Left ventricle myocardium inferior (tissue), 1 donor: ENCODE measurements around the gene KRT82. TPM values are rescaled to one million over a fixed set of nuclear protein-coding genes. Genes with fewer than 3 reads are reported as not detected.

ENCODE experiments used
- DNase-seq: peaks from one replicate; pipeline ENCODE4 v3.0.0-alpha.2; 2020
- H3K27ac ChIP-seq: fragments of 200-600 bp; replicated peaks from 2 replicates; pipeline ENCODE4 v1.8.0; 2021
- H3K27me3 ChIP-seq: fragments of 200-600 bp; 2 replicates; pipeline ENCODE4 v1.8.0; 2021; ENCODE audit warnings: low read depth
- H3K36me3 ChIP-seq: fragments of 200-600 bp; 2 replicates; pipeline ENCODE4 v1.8.0; 2021
- H3K4me1 ChIP-seq: fragments of 200-600 bp; 2 replicates; pipeline ENCODE4 v1.8.0; 2021
- H3K4me3 ChIP-seq: fragments of 200-600 bp; 2 replicates; pipeline ENCODE4 v1.8.0; 2021; ENCODE audit warnings: mild to moderate bottlenecking, moderate library complexity
- H3K9me3 ChIP-seq: fragments of 200-600 bp; replicated peaks from 2 replicates; pipeline ENCODE4 v1.8.0; 2021
- intact Hi-C: fragments of 100-400 bp; cut with micrococcal nuclease; formaldehyde crosslinking; loops from one replicate; pipeline ENCODE4 v1.11.0; 2022
- total RNA-seq: library from RNA; stranded (reverse); fragmentation: NEBNext Ultra II Directional; extraction: Animal tissue kit (Norgen Biotek cat#: 25700); gene quantifications from one replicate; pipeline ENCODE4 v1.2.1, GENCODE V29; 2021
- TF ChIP-seq, protein P1 (sequence below): fragments of 200-600 bp; IDR thresholded peaks from 2 replicates; pipeline ENCODE4 v1.8.0; 2021; ENCODE audit warnings: antibody characterized with exemption, mild to moderate bottlenecking, borderline replicate concordance
- donor health status: DM: no; HTN: yes; CAD: no; lungs with severe emphysema.

Gene KRT82
- total RNA-seq, 1 donor from 2014 or later = not detected

DNA sequence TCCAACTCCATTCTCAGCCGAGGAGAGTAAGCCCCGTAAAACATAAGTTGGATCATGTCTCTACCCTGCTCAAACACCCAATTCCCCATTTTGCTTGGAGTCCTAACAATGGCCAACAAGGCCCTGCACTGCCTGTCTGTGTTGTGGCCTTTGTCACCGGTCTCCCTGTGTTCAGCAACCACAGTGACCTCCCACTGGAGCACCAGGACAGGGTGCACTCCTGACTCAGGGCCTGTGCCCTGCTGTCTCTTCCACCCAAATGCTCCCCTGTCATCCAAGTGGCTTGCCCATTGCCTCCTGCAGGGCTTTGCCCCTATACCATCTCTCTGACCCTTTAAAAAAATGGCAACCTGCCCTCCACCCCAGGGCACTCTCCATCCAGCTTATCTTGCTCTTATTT is 34.4 kb downstream of the KRT82 start:
- peaks cover 48% of the 10 kb centered on the region for H3K27me3 ChIP-seq
- no peaks in the 10 kb centered on the region for H3K36me3 ChIP-seq
- peak overlapping the region; percentile 44 for H3K27ac ChIP-seq
- TF ChIP-seq, protein P1, sequence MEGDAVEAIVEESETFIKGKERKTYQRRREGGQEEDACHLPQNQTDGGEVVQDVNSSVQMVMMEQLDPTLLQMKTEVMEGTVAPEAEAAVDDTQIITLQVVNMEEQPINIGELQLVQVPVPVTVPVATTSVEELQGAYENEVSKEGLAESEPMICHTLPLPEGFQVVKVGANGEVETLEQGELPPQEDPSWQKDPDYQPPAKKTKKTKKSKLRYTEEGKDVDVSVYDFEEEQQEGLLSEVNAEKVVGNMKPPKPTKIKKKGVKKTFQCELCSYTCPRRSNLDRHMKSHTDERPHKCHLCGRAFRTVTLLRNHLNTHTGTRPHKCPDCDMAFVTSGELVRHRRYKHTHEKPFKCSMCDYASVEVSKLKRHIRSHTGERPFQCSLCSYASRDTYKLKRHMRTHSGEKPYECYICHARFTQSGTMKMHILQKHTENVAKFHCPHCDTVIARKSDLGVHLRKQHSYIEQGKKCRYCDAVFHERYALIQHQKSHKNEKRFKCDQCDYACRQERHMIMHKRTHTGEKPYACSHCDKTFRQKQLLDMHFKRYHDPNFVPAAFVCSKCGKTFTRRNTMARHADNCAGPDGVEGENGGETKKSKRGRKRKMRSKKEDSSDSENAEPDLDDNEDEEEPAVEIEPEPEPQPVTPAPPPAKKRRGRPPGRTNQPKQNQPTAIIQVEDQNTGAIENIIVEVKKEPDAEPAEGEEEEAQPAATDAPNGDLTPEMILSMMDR = no peak
- no peaks in the 10 kb centered on the region for H3K9me3 ChIP-seq
- H3K4me3 ChIP-seq = no peak overlapping the region
- peaks cover 4% of the 10 kb centered on the region for H3K4me1 ChIP-seq
- DNase-seq = no peak
- intact Hi-C loops = loop anchor here (5.0 to 10.0 kb wide), 2 partner anchors 133 to 501 kb away; no protein-coding TSS in a partner anchor

DNA sequence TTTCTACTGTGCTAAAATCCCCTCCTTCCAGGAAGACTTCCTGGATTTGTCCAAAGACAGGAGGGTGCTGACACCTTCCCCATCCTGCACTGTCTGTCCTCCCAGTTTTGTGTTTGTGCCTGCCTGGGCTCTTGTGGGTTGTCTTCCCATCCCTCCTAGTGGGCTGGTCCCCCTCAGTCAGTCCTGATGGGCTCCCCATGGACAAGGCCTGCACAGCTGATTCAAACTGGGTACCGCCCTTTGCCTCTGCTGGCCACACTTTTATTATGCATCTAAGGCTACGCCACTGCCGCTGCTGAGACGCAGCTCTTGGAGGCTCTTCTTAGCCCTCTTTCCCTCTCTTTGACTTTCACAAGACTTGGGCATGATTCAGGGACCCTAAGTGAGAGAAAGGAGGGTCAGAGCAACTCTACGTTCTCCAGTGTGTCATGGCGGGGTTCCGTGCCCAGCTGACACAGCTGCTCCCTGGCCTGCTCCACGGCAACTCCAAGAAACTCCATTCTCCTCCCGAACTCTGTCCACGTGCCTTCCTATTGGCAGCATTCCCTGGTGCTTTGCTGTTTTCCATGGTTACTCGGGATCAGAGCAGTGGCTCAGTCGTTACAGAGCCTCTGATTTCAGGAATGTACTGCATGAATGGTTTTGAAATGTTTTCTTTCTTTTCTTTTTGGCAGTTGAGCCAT is 35.1 kb downstream of the KRT82 start:
- Histone ChIP-seq H3K36me3 (no peaks in the 10 kb centered on the region), H3K27me3 (peaks cover 45% of the 10 kb centered on the region), H3K4me1 (peaks cover 4% of the 10 kb centered on the region), H3K4me3 (no peak overlapping the region), H3K9me3 (no peaks in the 10 kb centered on the region), H3K27ac (peak overlapping the region; percentile 44)
- intact Hi-C loops = loop anchor here (5.0 to 10.0 kb wide), 2 partner anchors 134 to 501 kb away; no protein-coding TSS in a partner anchor
- DNase-seq = peak; percentile 44
- TF ChIP-seq, protein P1 = no peak

DNA sequence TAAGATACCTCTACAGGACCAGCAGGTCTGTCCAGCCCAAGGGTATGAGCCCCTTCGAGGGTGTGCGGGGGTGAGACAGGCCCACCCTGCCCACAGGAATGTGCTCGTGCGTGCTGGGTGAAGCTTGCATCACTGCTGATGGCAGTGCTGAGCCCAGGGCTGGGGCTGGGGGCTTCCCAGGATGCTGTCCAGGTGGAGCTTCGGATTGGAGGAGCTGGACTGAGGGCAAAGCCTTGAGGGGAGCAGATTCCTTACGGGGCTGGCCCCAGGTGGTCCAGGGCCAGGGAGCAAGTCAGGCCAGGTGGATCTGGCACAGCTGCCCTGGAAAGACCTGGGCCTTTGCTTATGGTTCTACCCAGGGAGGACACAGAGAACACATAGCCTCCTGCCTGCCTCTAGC is 36.3 kb downstream of the KRT82 start:
- Histone ChIP-seq H3K36me3 (no peaks in the 10 kb centered on the region), H3K27me3 (peaks cover 55% of the 10 kb centered on the region), H3K4me1 (peaks cover 4% of the 10 kb centered on the region), H3K4me3 (no peak overlapping the region), H3K27ac (no peak overlapping the region), H3K9me3 (no peaks in the 10 kb centered on the region)
- intact Hi-C loops = loop anchor here (5.0 to 10.0 kb wide), 2 partner anchors 135 to 502 kb away; no protein-coding TSS in a partner anchor
- TF ChIP-seq, protein P1 = no peak
- DNase-seq = no peak

DNA sequence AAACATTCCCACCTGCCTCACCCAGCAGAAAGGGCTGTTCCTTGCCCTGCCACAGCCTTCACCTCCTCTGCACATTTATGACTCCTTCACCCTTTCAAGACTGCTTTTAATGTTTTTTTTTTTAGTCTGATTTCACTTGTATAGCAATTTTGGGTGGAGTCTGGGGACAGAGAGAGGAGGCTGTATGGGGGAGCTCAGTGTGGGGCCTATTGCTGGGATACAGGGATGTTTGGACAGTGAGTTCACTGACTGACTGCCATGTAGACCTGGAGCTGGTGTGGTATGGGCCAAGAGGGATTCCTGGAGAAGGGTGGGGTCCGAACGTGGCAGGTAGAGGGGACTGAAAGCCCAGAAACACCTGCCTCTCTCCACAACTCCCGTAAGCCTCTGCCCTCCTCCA is 36.9 kb downstream of the KRT82 start:
- DNase-seq = no peak
- H3K9me3 ChIP-seq = no peaks in the 10 kb centered on the region
- peaks cover 4% of the 10 kb centered on the region for H3K4me1 ChIP-seq
- H3K27ac ChIP-seq = no peak overlapping the region
- intact Hi-C loops = no loop called here
- no peak overlapping the region for H3K4me3 ChIP-seq
- peaks cover 61% of the 10 kb centered on the region for H3K27me3 ChIP-seq
- TF ChIP-seq, protein P1 = no peak
- H3K36me3 ChIP-seq = no peaks in the 10 kb centered on the region

DNA sequence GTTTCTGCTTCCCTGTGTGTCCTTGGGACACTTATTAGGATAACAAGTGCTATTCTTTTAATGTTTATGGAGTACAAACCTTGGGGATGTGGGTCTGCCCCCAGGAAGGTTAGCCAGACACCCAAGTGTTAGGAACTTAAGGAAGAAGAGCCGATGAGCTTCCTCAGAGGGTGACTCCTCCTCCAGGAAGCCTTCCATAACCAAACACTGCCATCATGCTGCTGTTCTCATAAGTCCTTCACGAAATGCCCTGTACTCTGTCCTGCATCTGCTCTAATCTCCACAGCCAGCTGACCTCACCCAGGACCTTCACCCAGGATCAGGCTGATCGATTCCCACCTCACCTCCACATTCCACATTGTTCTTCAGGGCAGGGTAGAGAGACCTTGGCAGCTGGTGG is 37.6 kb downstream of the KRT82 start:
- H3K4me3 ChIP-seq = no peak overlapping the region
- TF ChIP-seq, protein P1 = no peak
- DNase-seq = no peak
- no peak overlapping the region for H3K27ac ChIP-seq
- intact Hi-C loops = no loop called here
- peaks cover 68% of the 10 kb centered on the region for H3K27me3 ChIP-seq
- H3K4me1 ChIP-seq = peaks cover 4% of the 10 kb centered on the region
- no peaks in the 10 kb centered on the region for H3K9me3 ChIP-seq
- no peaks in the 10 kb centered on the region for H3K36me3 ChIP-seq
